ENCODE results near the gene INF2. TPM values are rescaled to one million over a fixed set of nuclear protein-coding genes. Genes with fewer than 3 reads are reported as not detected.
"Not testable (repeated sequence)": the region's sequence is repeated elsewhere in the genome, so short reads cannot be mapped to it uniquely, and the experiment has no call there.

Gene INF2
- total RNA-seq, 3 donors from 2014 or later (not counting 1 experiment from before 2014, with no cell fraction given): 12.7 to 21.9 (median 15.3) TPM

GRCh38 chr14:104672119-104672518 is 17.3 kb upstream of the INF2 start:
- intact Hi-C loops (cut with micrococcal nuclease); DNase-seq; H3K27ac ChIP-seq (ENCODE audit: low read length); H3K27ac Mint-ChIP-seq; H3K36me3 Mint-ChIP-seq; H3K9me3 Mint-ChIP-seq; H3K9me3 ChIP-seq (ENCODE audit: control insufficient read depth, insufficient read depth, low read length); H3K4me3 Mint-ChIP-seq; H3K4me3 ChIP-seq (ENCODE audit: low read length); H3K27me3 ChIP-seq (ENCODE audit: control insufficient read depth, insufficient read depth, low read length); ATAC-seq; H3K4me1 ChIP-seq (ENCODE audit: control insufficient read depth, insufficient read depth, low read length); H3K36me3 ChIP-seq (ENCODE audit: control insufficient read depth, insufficient read depth, low read length): not testable (repeated sequence)
- Mint-ChIP-seq H3K27me3 (ENCODE audit: low read depth in 2 of 2) (peaks cover 29 to 30% of the 10 kb centered on the region in 2 donors), H3K4me1 (peaks cover 6 to 17% of the 10 kb centered on the region in 2 donors)
- WGBS (ENCODE audit: insufficient coverage): 79% methylated on average over 4 of the region's 8 CpGs

- Histone ChIP-seq H3K36me3 (ENCODE audit: control insufficient read depth, insufficient read depth, low read length) (no peaks in the 10 kb centered on the region), H3K4me3 (ENCODE audit: low read length) (no peak overlapping the region), H3K9me3 (ENCODE audit: control insufficient read depth, insufficient read depth, low read length) (no peaks in the 10 kb centered on the region), H3K27me3 (ENCODE audit: control insufficient read depth, insufficient read depth, low read length) (peaks cover 8% of the 10 kb centered on the region), H3K27ac (ENCODE audit: low read length) (no peak overlapping the region), H3K4me1 (ENCODE audit: control insufficient read depth, insufficient read depth, low read length) (peaks cover 18% of the 10 kb centered on the region)
- no peaks in the 10 kb centered on the region for H3K9me3 Mint-ChIP-seq
- no peak for TF ChIP-seq CTCF (IDR thresholded peaks at IDR 0.05)
- H3K27ac Mint-ChIP-seq: no peak overlapping the region
- DNase-seq: no peak
- ATAC-seq: no peak
- intact Hi-C loops (cut with micrococcal nuclease): no loop called here
- H3K36me3 Mint-ChIP-seq: no peaks in the 10 kb centered on the region
- WGBS (ENCODE audit: insufficient coverage): 93% methylated on average over 9 of the region's 9 CpGs
- no peak overlapping the region for H3K4me3 Mint-ChIP-seq
- H3K27me3 Mint-ChIP-seq (ENCODE audit: low read depth in 2 of 2): peaks cover 29 to 37% of the 10 kb centered on the region in 2 donors
- peaks cover 6 to 27% of the 10 kb centered on the region in 2 donors for H3K4me1 Mint-ChIP-seq
These were observed 15.9 kb upstream of the INF2 start for GRCh38 chr14:104673481-104673880.

- peak overlapping the region in 1 of 2 donors; percentile 59 for H3K27ac Mint-ChIP-seq
These were observed 14.0 kb upstream of the INF2 start for GRCh38 chr14:104675447-104675846.

GRCh38 chr14:104676130-104676693 is 13.2 kb upstream of the INF2 start:
- WGBS (ENCODE audit: insufficient coverage): 93% methylated on average over 7 of the region's 7 CpGs
- no peak for DNase-seq
- Mint-ChIP-seq H3K36me3 (no peaks in the 10 kb centered on the region), H3K9me3 (no peaks in the 10 kb centered on the region), H3K27ac (peak overlapping the region in 1 of 2 donors; percentile 79), H3K27me3 (ENCODE audit: low read depth in 2 of 2) (peaks cover 19 to 33% of the 10 kb centered on the region in 2 donors), H3K4me1 (peaks cover 6 to 28% of the 10 kb centered on the region in 2 donors), H3K4me3 (no peak overlapping the region)
- TF ChIP-seq CTCF (IDR thresholded peaks at IDR 0.05): no peak
- Histone ChIP-seq H3K27me3 (ENCODE audit: control insufficient read depth, insufficient read depth, low read length) (peaks cover 4% of the 10 kb centered on the region), H3K36me3 (ENCODE audit: control insufficient read depth, insufficient read depth, low read length) (no peaks in the 10 kb centered on the region), H3K4me1 (ENCODE audit: control insufficient read depth, insufficient read depth, low read length) (peaks cover 32% of the 10 kb centered on the region), H3K4me3 (ENCODE audit: low read length) (no peak overlapping the region), H3K9me3 (ENCODE audit: control insufficient read depth, insufficient read depth, low read length) (no peaks in the 10 kb centered on the region), H3K27ac (ENCODE audit: low read length) (no peak overlapping the region)
- intact Hi-C loops (cut with micrococcal nuclease): no loop called here
- no peak for ATAC-seq

More at GRCh38 chr14:104675447-104675846, 14.0 kb upstream of the INF2 start:
- intact Hi-C loops (cut with micrococcal nuclease): no loop called here
- Histone ChIP-seq H3K4me1 (ENCODE audit: control insufficient read depth, insufficient read depth, low read length) (peaks cover 25% of the 10 kb centered on the region), H3K27me3 (ENCODE audit: control insufficient read depth, insufficient read depth, low read length) (peaks cover 4% of the 10 kb centered on the region), H3K27ac (ENCODE audit: low read length) (no peak overlapping the region), H3K36me3 (ENCODE audit: control insufficient read depth, insufficient read depth, low read length) (no peaks in the 10 kb centered on the region), H3K9me3 (ENCODE audit: control insufficient read depth, insufficient read depth, low read length) (no peaks in the 10 kb centered on the region), H3K4me3 (ENCODE audit: low read length) (no peak overlapping the region)
- Mint-ChIP-seq H3K36me3 (no peaks in the 10 kb centered on the region), H3K27me3 (ENCODE audit: low read depth in 2 of 2) (peaks cover 22 to 36% of the 10 kb centered on the region in 2 donors), H3K4me1 (peaks cover 6 to 28% of the 10 kb centered on the region in 2 donors), H3K9me3 (no peaks in the 10 kb centered on the region), H3K4me3 (no peak overlapping the region)
- no peak for TF ChIP-seq CTCF (IDR thresholded peaks at IDR 0.05)
- 96% methylated on average over 2 of the region's 2 CpGs for WGBS (ENCODE audit: insufficient coverage)
- ATAC-seq: no peak
- DNase-seq: no peak
